ENCODE results near the gene SAMD1. TPM values are rescaled to one million over a fixed set of nuclear protein-coding genes. Genes with fewer than 3 reads are reported as not detected.

The SAMD1 gene
- polyA plus RNA-seq, 2 donors = 27.6 to 28.4 TPM

- H3K9me3 ChIP-seq (ENCODE audit: control insufficient read depth in 2 of 2, insufficient read depth in 1 of 2, low read depth in 1 of 2, low read length in 1 of 2) = peaks cover 0 to 5% of the 10 kb centered on the region in 2 donors
- peaks cover 0 to 13% of the 10 kb centered on the region in 2 donors for H3K36me3 ChIP-seq (ENCODE audit: control insufficient read depth in 2 of 2, insufficient read depth in 2 of 2, low read length in 1 of 2)
- H3K4me3 ChIP-seq (ENCODE audit: low read depth in 1 of 2, low read length in 2 of 2) = peak overlapping the region; percentile 70 to 74
- H3K27ac ChIP-seq (ENCODE audit: low read depth in 2 of 2, low read length in 1 of 2) = peak overlapping the region; percentile 93
- H3K4me1 ChIP-seq (ENCODE audit: control insufficient read depth in 2 of 2, insufficient read depth in 2 of 2, low read length in 1 of 2) = no peaks in the 10 kb centered on the region
- H3K27me3 ChIP-seq (ENCODE audit: control insufficient read depth in 1 of 2, insufficient read depth in 2 of 2, low read length in 2 of 2) = no peaks in the 10 kb centered on the region
- 0 to 1% methylated on average over 33 to 72 of the region's 72 CpGs for WGBS, 2 donors
Measured at GRCh38 chr19:14091081-14091812, 696 bp upstream of the SAMD1 start.

DNA sequence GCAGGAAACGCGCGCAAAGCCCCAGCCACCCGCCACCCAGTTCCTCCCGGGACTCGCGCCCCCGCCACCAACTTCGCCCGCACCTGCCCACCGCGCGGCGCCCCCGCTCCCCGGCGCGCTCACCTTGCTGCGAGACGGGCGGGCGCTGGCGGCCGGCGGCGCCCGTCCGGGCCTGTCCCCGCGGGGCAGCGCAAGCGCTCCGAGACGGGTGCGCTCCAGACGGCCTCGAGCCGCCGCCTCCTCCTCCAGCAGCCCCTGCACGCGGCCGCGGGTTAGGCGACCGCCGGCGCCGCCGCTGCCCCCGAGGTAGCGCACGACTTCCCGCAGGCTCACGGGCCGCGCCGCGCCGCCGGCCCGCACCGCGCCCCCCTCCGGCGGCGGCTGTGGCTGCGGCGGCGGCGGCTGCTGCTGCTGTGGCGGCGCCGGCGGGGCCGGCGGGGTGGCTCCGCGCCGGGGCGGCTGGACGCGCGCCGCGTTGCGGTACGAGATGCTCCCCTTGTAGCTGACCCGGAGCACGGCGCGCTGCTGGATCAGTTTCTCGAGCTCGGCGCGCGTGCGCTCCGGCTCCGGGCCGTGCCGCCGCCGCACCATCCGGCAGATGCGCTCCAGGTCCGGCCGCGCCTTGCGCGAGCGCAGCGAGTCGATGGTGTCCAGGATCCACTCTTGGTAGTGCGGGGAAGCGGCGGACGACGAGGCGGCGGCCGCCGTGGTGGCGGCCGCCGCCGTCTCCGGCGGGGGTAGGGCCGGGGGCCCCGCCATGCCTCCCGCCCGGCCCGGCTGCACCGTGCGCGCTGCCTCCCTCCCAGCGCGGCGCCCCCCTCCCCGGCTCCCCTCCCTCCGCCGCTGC lies 666 bp downstream of the SAMD1 start:
- peak overlapping the region; percentile 67 to 74 for H3K4me3 ChIP-seq (ENCODE audit: low read depth in 1 of 2, low read length in 2 of 2)
- H3K27ac ChIP-seq (ENCODE audit: low read depth in 2 of 2, low read length in 1 of 2) = peak overlapping the region; percentile 79 to 82
- no peaks in the 10 kb centered on the region for H3K4me1 ChIP-seq (ENCODE audit: control insufficient read depth in 2 of 2, insufficient read depth in 2 of 2, low read length in 1 of 2)
- 1% methylated on average over 54 to 142 of the region's 142 CpGs for WGBS, 2 donors
- no peaks in the 10 kb centered on the region for H3K27me3 ChIP-seq (ENCODE audit: control insufficient read depth in 1 of 2, insufficient read depth in 2 of 2, low read length in 2 of 2)
- H3K9me3 ChIP-seq (ENCODE audit: control insufficient read depth in 2 of 2, insufficient read depth in 1 of 2, low read depth in 1 of 2, low read length in 1 of 2) = peaks cover 0 to 5% of the 10 kb centered on the region in 2 donors
- H3K36me3 ChIP-seq (ENCODE audit: control insufficient read depth in 2 of 2, insufficient read depth in 2 of 2, low read length in 1 of 2) = peaks cover 0 to 13% of the 10 kb centered on the region in 2 donors

- no peaks in the 10 kb centered on the region for H3K27me3 ChIP-seq (ENCODE audit: control insufficient read depth in 1 of 2, insufficient read depth in 2 of 2, low read length in 2 of 2)
- WGBS, 2 donors = 7 to 17% methylated on average over 16 of the region's 16 CpGs
- no peaks in the 10 kb centered on the region for H3K4me1 ChIP-seq (ENCODE audit: control insufficient read depth in 2 of 2, insufficient read depth in 2 of 2, low read length in 1 of 2)
- peak overlapping the region; percentile 67 to 74 for H3K4me3 ChIP-seq (ENCODE audit: low read depth in 1 of 2, low read length in 2 of 2)
- peaks cover 0 to 13% of the 10 kb centered on the region in 2 donors for H3K36me3 ChIP-seq (ENCODE audit: control insufficient read depth in 2 of 2, insufficient read depth in 2 of 2, low read length in 1 of 2)
- peaks cover 0 to 5% of the 10 kb centered on the region in 2 donors for H3K9me3 ChIP-seq (ENCODE audit: control insufficient read depth in 2 of 2, insufficient read depth in 1 of 2, low read depth in 1 of 2, low read length in 1 of 2)
- peak overlapping the region; percentile 79 to 82 for H3K27ac ChIP-seq (ENCODE audit: low read depth in 2 of 2, low read length in 1 of 2)
Measured at GRCh38 chr19:14089412-14089661, 1.2 kb downstream of the SAMD1 start.

DNA sequence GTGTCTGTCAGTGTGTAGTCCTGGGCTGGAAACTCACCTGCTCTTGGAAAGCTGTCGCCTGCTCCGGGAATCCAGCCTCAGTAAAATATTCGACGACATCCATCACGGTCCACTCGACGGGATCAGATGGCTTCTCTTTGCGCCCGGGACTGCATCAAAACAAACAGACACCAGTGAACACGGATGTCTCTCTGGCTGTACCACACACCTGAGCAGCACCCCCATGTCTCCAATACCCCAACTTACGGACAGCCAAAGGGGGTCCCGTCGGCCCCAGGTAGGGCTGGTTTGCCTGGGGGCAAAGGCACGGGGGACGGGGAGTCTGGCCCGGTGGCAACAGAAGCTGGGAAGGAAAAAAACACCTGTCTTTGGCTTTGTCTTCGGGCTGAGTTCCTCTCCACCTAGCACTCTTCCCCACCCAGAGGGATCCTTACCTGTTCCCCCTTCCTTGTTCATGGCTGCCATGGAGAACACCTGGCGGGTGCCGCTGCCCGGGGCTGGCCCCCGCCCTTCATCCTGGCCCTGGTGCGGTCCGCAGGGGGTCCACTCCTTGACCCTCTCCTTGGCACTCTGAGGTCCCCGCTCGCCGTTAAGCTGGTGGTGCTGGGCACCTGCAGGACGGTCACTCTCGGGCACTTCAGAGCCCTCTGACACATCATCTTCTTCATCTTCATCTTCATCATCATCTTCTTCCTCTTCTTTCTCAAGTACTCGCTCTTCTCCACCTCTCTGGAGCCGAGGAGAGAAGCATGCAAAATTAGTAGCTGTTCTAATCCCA lies 1.7 kb downstream of the SAMD1 start:
- Histone ChIP-seq H3K36me3 (ENCODE audit: control insufficient read depth in 2 of 2, insufficient read depth in 2 of 2, low read length in 1 of 2) (peaks cover 0 to 13% of the 10 kb centered on the region in 2 donors), H3K9me3 (ENCODE audit: control insufficient read depth in 2 of 2, insufficient read depth in 1 of 2, low read depth in 1 of 2, low read length in 1 of 2) (peaks cover 0 to 5% of the 10 kb centered on the region in 2 donors), H3K4me3 (ENCODE audit: low read depth in 1 of 2, low read length in 2 of 2) (peak overlapping the region; percentile 67 to 74), H3K27me3 (ENCODE audit: control insufficient read depth in 1 of 2, insufficient read depth in 2 of 2, low read length in 2 of 2) (no peaks in the 10 kb centered on the region), H3K4me1 (ENCODE audit: control insufficient read depth in 2 of 2, insufficient read depth in 2 of 2, low read length in 1 of 2) (no peaks in the 10 kb centered on the region), H3K27ac (ENCODE audit: low read depth in 2 of 2, low read length in 1 of 2) (no peak overlapping the region)
- 85% methylated on average over 30 of the region's 30 CpGs for WGBS, 2 donors

- Histone ChIP-seq H3K4me1 (ENCODE audit: control insufficient read depth in 2 of 2, insufficient read depth in 2 of 2, low read length in 1 of 2) (peaks cover 2 to 4% of the 10 kb centered on the region in 2 donors), H3K9me3 (ENCODE audit: control insufficient read depth in 2 of 2, insufficient read depth in 1 of 2, low read depth in 1 of 2, low read length in 1 of 2) (no peaks in the 10 kb centered on the region), H3K4me3 (ENCODE audit: low read depth in 1 of 2, low read length in 2 of 2) (no peak overlapping the region), H3K27ac (ENCODE audit: low read depth in 2 of 2, low read length in 1 of 2) (no peak overlapping the region), H3K36me3 (ENCODE audit: control insufficient read depth in 2 of 2, insufficient read depth in 2 of 2, low read length in 1 of 2) (peaks cover 0 to 13% of the 10 kb centered on the region in 2 donors), H3K27me3 (ENCODE audit: control insufficient read depth in 1 of 2, insufficient read depth in 2 of 2, low read length in 2 of 2) (no peaks in the 10 kb centered on the region)
- WGBS, 2 donors = 93 to 94% methylated on average over 5 of the region's 5 CpGs
Measured at GRCh38 chr19:14086098-14086497, 4.5 kb downstream of the SAMD1 start.

DNA sequence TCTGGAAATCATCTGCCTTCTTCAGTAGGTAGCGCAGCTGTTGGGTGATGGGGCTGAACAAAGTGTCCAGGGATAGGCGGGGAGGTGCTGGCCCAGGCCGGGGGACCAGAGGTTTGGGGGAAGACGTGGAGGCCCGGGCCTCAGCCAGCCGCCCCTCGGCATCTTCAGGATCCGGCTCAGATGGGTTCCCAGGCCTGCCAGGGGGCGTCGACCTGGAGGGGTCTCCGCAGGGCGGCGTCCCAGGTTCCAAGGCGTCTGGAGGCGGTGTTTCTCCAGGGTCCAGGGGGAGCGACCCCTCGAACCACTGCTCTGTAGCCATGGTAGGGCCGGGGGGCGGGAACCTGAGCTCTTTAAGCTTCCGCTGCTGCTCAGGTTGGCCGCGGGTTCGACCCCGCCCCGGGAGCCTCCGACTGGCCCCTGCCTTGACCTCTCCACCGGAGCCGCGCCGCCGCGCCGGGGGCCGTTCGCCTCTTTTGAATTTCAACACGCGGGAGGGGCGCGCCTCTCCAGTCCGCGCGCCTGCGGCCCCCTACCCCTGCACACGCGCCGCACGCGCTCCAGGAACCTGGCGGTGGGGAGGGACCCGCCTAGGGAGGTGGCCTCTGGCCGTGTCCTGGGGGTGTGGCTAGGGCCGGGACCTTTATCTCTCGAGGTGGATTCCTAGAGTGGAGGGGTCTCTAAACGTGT lies 5.1 kb downstream of the SAMD1 start, which contains the start of gene C19orf67:
C19orf67 (minus strand) TSS at position 475 of the 687 bp plus-strand sequence; CDS start at position 319, 156 bp downstream.
- Histone ChIP-seq H3K4me3 (ENCODE audit: low read depth in 1 of 2, low read length in 2 of 2) (no peak within 1 kb of the TSS), H3K27ac (ENCODE audit: low read depth in 2 of 2, low read length in 1 of 2) (no peak within 1 kb of the TSS)
- 63 to 79% methylated on average over 54 of the region's 54 CpGs for WGBS, 2 donors

DNA sequence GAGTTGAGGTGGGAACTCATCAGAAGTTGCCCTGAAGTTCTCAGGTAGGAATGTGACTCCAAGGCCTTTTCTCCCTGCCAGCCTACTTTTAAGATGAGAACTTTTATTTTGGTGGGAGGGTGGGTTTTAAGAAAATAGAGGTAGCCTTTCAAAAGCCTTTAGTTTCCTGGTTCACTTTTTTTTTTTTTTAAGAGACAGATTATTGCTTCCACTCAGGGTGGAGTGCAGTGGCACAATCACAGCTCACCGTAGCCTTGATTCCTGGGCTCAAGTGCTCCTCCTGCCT lies 7.9 kb downstream of the SAMD1 start:
- WGBS, 2 donors = 44 to 81% methylated on average over 1 of the region's 1 CpG
- Histone ChIP-seq H3K36me3 (ENCODE audit: control insufficient read depth in 2 of 2, insufficient read depth in 2 of 2, low read length in 1 of 2) (no peaks in the 10 kb centered on the region), H3K27ac (ENCODE audit: low read depth in 2 of 2, low read length in 1 of 2) (peak overlapping the region; percentile 92 to 98), H3K4me3 (ENCODE audit: low read depth in 1 of 2, low read length in 2 of 2) (peak overlapping the region in 1 of 2 donors; percentile 63), H3K27me3 (ENCODE audit: control insufficient read depth in 1 of 2, insufficient read depth in 2 of 2, low read length in 2 of 2) (no peaks in the 10 kb centered on the region), H3K4me1 (ENCODE audit: control insufficient read depth in 2 of 2, insufficient read depth in 2 of 2, low read length in 1 of 2) (peaks cover 4 to 5% of the 10 kb centered on the region in 2 donors), H3K9me3 (ENCODE audit: control insufficient read depth in 2 of 2, insufficient read depth in 1 of 2, low read depth in 1 of 2, low read length in 1 of 2) (no peaks in the 10 kb centered on the region)

More for the DNA sequence above, 5.1 kb downstream of the SAMD1 start, which contains the start of gene C19orf67:
- Histone ChIP-seq H3K27me3 (ENCODE audit: control insufficient read depth in 1 of 2, insufficient read depth in 2 of 2, low read length in 2 of 2) (no peaks in the 10 kb centered on the region), H3K4me1 (ENCODE audit: control insufficient read depth in 2 of 2, insufficient read depth in 2 of 2, low read length in 1 of 2) (peaks cover 4% of the 10 kb centered on the region in 2 donors), H3K36me3 (ENCODE audit: control insufficient read depth in 2 of 2, insufficient read depth in 2 of 2, low read length in 1 of 2) (peaks cover 0 to 13% of the 10 kb centered on the region in 2 donors), H3K9me3 (ENCODE audit: control insufficient read depth in 2 of 2, insufficient read depth in 1 of 2, low read depth in 1 of 2, low read length in 1 of 2) (no peaks in the 10 kb centered on the region)

DNA sequence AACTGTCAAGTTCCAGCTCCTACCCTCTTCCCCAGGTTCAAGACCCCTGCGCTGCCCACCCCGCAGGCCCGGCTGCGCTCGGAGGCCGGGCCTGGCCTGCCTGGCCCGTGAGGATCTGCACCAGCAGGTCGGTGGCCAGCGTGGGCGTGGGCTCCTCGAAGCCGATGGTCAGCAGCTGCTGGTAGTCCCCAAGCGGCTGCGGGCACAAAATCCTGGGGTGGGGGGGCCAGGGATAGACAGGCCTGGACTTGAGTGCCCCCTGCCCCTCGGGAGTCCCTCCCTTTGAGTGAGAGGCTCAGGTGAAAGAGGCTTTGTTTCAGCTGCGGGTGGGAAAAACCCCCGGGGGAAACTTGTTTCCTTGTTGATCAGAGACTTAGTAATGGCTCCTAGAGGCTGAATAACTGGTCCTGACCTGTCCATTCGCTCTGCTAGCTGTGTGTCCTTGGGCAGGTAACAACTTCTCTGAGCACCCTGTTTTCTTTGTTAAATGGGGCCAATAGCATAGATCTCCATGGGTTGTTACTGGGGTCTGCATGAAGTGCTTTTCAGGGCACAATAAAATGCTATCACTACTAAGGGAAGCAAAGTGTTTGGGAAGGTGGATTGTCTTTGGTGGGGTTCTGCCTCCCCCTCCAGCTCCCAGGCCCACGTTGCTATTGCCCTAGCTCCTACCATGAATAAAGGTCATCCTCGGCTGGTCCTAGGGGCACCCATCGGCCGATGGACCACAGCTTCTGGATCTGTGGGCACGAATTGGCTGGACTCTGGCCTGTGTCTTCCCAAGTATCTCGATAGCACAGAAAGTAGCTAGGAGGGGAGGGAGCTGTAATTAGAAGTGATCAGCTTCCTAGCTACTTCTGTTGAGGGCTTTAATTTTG lies 8.5 kb downstream of the SAMD1 start:
- Histone ChIP-seq H3K9me3 (ENCODE audit: control insufficient read depth in 2 of 2, insufficient read depth in 1 of 2, low read depth in 1 of 2, low read length in 1 of 2) (no peaks in the 10 kb centered on the region), H3K27ac (ENCODE audit: low read depth in 2 of 2, low read length in 1 of 2) (peak overlapping the region; percentile 92 to 98), H3K36me3 (ENCODE audit: control insufficient read depth in 2 of 2, insufficient read depth in 2 of 2, low read length in 1 of 2) (no peaks in the 10 kb centered on the region), H3K4me3 (ENCODE audit: low read depth in 1 of 2, low read length in 2 of 2) (peak overlapping the region; percentile 63 to 73), H3K4me1 (ENCODE audit: control insufficient read depth in 2 of 2, insufficient read depth in 2 of 2, low read length in 1 of 2) (peaks cover 4 to 5% of the 10 kb centered on the region in 2 donors), H3K27me3 (ENCODE audit: control insufficient read depth in 1 of 2, insufficient read depth in 2 of 2, low read length in 2 of 2) (no peaks in the 10 kb centered on the region)
- WGBS, 2 donors = 19 to 20% methylated on average over 24 of the region's 24 CpGs

Measured in esophagus (tissue), 2 donors.